DOHH2 (cell line): ENCODE measurements around the gene MZF1.
A peak's percentile ranks its signal among the peaks of the same experiment; 100 is the strongest.

Source experiments
- H3F3A ChIP-seq: fragments of 200-600 bp; sonication (generic), shearing (Covaris generic); 2 replicates; pipeline ENCODE4 v1.6.0; 2016; ENCODE audit warnings: antibody characterized with exemption, mild to moderate bottlenecking; ENCODE audit not compliant: control insufficient read depth, insufficient read depth
- H3K27ac ChIP-seq: fragments of 200-600 bp; sonication (generic); 2 replicates; pipeline ENCODE4 v1.5.1; 2014; ENCODE audit warnings: low read depth, mild to moderate bottlenecking, low read length, moderate library complexity
- H3K27me3 ChIP-seq: fragments of 200-600 bp; sonication (generic); 2 replicates; pipeline ENCODE4 v1.6.1; 2014; ENCODE audit warnings: mild to moderate bottlenecking, low read length, mixed read lengths; ENCODE audit not compliant: control insufficient read depth
- H3K36me3 ChIP-seq: fragments of 200-600 bp; sonication (generic); 2 replicates; pipeline ENCODE4 v1.6.1; 2014; ENCODE audit warnings: mild to moderate bottlenecking, low read length, moderate library complexity, mixed read lengths; ENCODE audit not compliant: control insufficient read depth
- H3K4me1 ChIP-seq: fragments of 200-600 bp; sonication (generic); 2 replicates; pipeline ENCODE4 v1.6.1; 2014; ENCODE audit warnings: mild to moderate bottlenecking, low read length, mixed read lengths; ENCODE audit not compliant: control insufficient read depth
- H3K4me2 ChIP-seq: fragments of 200-600 bp; sonication (generic); 2 replicates; pipeline ENCODE4 v1.6.0; 2014; ENCODE audit warnings: mild to moderate bottlenecking, low read length, moderate library complexity
- H3K4me3 ChIP-seq: fragments of 200-600 bp; sonication (generic); 2 replicates; pipeline ENCODE4 v1.5.1; 2014; ENCODE audit warnings: mild to moderate bottlenecking, low read length, mixed read lengths
- H3K79me2 ChIP-seq: fragments of 200-600 bp; sonication (generic); 2 replicates; pipeline ENCODE4 v1.6.1; 2014; ENCODE audit warnings: mild to moderate bottlenecking, low read length, mixed read lengths; ENCODE audit not compliant: control insufficient read depth
- H3K9me2 ChIP-seq: fragments of 200-600 bp; sonication (generic); replicated peaks from 2 replicates; pipeline ENCODE4 v1.6.1; 2014; ENCODE audit warnings: mild to moderate bottlenecking, low read length, mixed read lengths; ENCODE audit not compliant: control insufficient read depth
- H3K9me3 ChIP-seq: fragments of 200-600 bp; sonication (generic); 2 replicates; pipeline ENCODE4 v1.6.1; 2014; ENCODE audit warnings: antibody characterized with exemption, low read length, mixed read lengths; ENCODE audit not compliant: control insufficient read depth, insufficient read depth
- H4K20me1 ChIP-seq: fragments of 200-600 bp; sonication (generic); 2 replicates; pipeline ENCODE4 v1.6.0; 2014; ENCODE audit warnings: low read depth, mild to moderate bottlenecking, antibody characterized with exemption, low read length, moderate library complexity; ENCODE audit not compliant: control insufficient read depth, insufficient read depth
- EZH2phosphoT487 ChIP-seq: fragments of 200-600 bp; sonication (generic); IDR thresholded peaks from 2 replicates; pipeline ENCODE4 v1.6.1; 2017; ENCODE audit warnings: borderline replicate concordance, mild to moderate bottlenecking, antibody characterized with exemption, low read length, moderate library complexity, mixed read lengths
- TF ChIP-seq, protein P1 (sequence below): fragments of 200-600 bp; sonication (generic); IDR thresholded peaks from one replicate; pipeline ENCODE4 v1.5.1; 2014; ENCODE audit warnings: antibody characterized with exemption, mild to moderate bottlenecking, low read depth, low read length; ENCODE audit not compliant: poor library complexity, severe bottlenecking

MZF1 gene

DNA sequence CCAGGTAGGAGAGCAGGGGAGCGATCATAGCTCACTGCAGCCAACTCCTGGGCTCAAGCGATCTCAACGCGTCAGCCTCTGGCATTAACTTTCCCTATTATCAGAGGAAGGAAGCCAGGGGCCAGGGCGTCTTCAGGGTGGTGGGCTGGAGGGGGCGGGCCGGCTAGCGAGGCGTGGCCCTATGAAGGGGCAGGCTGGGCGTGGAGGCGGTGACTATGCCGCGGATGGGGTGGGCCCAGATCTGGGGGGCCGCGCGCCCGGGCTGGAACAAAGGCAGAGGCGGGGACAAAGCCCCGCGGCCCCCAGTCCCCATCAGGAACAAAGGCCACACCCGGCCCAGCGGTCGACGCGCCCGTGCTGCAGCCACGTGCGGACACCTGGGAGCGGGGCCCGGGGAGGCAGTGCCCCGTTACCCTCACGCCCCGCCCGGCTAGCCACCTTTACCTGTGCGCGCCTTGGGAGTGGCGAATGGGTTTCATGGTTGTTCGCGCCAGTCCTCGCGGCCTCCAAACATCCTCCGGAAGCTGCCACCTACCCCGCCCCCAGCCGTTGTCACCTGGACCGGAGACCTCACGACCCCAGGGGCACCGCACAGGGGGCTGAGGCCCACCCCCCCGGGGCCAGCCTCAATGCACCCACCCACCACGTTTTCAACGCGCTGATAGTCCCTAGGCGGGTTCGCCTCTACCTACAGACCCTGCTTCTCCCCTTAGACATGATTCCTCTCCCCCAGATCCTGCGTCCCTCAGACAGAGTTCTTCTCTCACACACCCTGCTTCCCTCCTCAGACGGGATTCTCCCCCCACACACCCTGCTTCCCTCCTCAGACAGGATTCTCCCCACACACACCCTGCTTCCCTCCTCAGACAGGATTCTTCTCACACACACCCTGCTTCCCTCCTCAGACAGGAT is 34.6 kb downstream of the MZF1 start:
- H3K4me1 ChIP-seq: peaks cover 16% of the 10 kb centered on the region
- H3K27me3 ChIP-seq: peaks cover 9% of the 10 kb centered on the region
- TF ChIP-seq, protein P1, sequence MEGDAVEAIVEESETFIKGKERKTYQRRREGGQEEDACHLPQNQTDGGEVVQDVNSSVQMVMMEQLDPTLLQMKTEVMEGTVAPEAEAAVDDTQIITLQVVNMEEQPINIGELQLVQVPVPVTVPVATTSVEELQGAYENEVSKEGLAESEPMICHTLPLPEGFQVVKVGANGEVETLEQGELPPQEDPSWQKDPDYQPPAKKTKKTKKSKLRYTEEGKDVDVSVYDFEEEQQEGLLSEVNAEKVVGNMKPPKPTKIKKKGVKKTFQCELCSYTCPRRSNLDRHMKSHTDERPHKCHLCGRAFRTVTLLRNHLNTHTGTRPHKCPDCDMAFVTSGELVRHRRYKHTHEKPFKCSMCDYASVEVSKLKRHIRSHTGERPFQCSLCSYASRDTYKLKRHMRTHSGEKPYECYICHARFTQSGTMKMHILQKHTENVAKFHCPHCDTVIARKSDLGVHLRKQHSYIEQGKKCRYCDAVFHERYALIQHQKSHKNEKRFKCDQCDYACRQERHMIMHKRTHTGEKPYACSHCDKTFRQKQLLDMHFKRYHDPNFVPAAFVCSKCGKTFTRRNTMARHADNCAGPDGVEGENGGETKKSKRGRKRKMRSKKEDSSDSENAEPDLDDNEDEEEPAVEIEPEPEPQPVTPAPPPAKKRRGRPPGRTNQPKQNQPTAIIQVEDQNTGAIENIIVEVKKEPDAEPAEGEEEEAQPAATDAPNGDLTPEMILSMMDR: no peak
- no peak for TF ChIP-seq EZH2phosphoT487
- H3K36me3 ChIP-seq: no peaks in the 10 kb centered on the region
- H3K4me3 ChIP-seq: peak overlapping the region; percentile 37
- no peaks in the 10 kb centered on the region for H3K9me3 ChIP-seq
- no peaks in the 10 kb centered on the region for H3K9me2 ChIP-seq
- peaks cover 3% of the 10 kb centered on the region for H3F3A ChIP-seq
- H4K20me1 ChIP-seq: no peaks in the 10 kb centered on the region
- peak overlapping the region; percentile 52 for H3K4me2 ChIP-seq
- no peak overlapping the region for H3K27ac ChIP-seq
- no peaks in the 10 kb centered on the region for H3K79me2 ChIP-seq

DNA sequence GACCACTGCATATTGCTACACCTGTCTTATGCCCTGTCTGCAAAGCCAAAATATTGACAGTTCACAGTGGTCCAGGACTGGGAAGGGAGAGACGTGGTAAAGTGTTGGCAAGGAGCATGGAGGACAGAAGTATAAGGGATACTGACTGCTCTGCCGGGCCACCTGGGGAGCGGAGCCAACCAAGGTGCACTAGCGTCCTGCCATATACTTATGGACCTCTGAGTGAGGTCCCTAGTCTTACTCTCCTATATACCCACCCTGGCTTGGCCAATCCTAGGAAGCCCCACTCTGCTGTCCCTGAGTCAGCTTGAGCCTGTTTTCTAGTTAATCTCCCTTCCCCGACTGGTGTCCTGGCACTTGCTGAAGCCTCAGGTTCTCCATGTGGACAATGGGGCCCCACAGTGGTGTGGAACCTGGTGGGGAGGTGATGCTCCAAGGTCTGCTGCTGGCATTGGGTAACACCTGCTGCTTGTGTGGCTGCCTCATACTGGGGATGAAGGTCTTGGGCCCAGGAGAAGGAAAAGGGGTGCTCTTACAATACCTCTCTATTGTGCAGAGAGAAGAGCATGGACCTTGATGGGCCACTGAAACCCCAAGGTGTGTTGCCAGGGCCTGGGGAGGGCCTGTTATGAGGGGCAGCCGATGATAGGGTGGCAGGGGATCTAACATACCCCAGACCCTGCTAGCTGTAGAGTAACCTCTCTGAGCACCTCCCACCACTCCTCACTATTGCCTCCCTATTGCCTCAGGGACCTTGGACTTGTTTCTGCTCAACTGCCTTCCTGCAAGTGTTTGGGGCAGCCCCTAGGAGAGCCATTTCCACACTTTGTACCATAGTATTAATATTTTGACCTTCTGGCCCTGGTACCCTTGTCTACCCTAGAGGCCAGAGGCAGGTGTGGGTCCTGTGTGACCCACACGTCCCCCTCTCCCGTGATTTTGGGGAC is 36.0 kb downstream of the MZF1 start:
- Histone ChIP-seq H3F3A (peaks cover 2% of the 10 kb centered on the region; the same call in 1 of the 2 replicates), H3K4me3 (no peak overlapping the region), H4K20me1 (no peaks in the 10 kb centered on the region), H3K36me3 (no peaks in the 10 kb centered on the region), H3K4me1 (peaks cover 11% of the 10 kb centered on the region), H3K4me2 (no peak overlapping the region), H3K27me3 (peaks cover 9% of the 10 kb centered on the region), H3K79me2 (no peaks in the 10 kb centered on the region), H3K27ac (no peak overlapping the region), H3K9me2 (no peaks in the 10 kb centered on the region), H3K9me3 (no peaks in the 10 kb centered on the region)
- TF ChIP-seq, protein P1: no peak
- no peak for TF ChIP-seq EZH2phosphoT487

DNA sequence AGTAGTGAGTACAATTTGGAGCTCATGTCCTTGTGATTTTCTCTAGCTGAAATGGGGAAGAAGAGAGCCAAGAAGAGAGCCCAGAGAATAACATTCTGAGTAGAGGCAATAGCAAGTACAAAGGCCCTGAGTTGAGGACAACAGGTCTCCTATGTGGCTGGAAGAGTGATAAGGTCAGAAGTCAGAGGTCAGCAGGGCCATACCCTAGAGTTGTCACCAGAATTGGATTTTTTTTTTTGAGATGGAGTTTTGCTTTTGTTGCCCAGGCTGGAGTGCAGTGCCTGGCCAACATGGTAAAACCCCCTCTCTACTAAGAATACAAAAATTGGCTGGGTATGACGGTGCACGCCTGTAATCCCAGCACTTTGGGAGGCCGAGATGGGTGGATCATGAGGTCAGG is 37.3 kb downstream of the MZF1 start:
- H3K4me1 ChIP-seq: peaks cover 24% of the 10 kb centered on the region
- no peaks in the 10 kb centered on the region for H3K9me2 ChIP-seq
- peaks cover 9% of the 10 kb centered on the region for H3K27me3 ChIP-seq
- no peak overlapping the region for H3K4me2 ChIP-seq
- H3K4me3 ChIP-seq: no peak overlapping the region
- peaks cover 2% of the 10 kb centered on the region; the same call in 1 of the 2 replicates for H3F3A ChIP-seq
- no peaks in the 10 kb centered on the region for H3K79me2 ChIP-seq
- H3K9me3 ChIP-seq: no peaks in the 10 kb centered on the region
- no peaks in the 10 kb centered on the region for H3K36me3 ChIP-seq
- H3K27ac ChIP-seq: no peak overlapping the region
- no peaks in the 10 kb centered on the region for H4K20me1 ChIP-seq
- no peak for TF ChIP-seq EZH2phosphoT487
- TF ChIP-seq, protein P1: no peak
